Measurements from ENCODE around the gene CETP.
A peak's percentile ranks its signal among the peaks of the same experiment; 100 is the strongest.

The CETP gene

DNA sequence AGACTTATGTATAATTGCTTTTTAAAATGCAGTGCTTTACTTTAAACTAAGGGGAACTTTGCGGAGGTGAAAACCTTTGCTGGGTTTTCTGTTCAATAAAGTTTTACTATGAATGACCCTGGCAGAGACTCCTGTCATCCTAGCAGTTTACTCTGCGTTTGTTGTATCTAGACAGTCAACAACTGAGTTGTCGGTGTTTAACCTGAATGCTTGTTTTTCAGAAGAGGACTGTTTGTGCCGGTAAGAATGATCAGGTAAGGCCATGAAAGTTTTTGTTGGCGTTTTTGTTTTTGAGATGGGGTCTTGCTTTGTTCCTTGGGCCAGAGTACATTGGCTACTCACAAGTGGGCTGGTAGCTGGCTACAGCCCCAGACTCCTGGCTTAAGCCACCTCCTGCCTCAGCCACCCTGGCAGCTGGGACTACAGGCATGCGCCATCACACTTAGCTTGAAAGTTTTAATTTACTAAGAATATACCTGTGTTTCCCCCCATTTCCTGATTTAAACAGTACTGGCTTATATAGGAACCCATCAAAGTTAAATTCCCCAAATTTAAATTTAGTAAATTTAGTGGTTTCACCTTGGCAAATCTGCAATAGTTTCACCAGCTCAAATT is 17.9 kb upstream of the CETP start:
- H3K4me1 ChIP-seq, result peaks cover 3 to 26% (median 9%) of the 10 kb centered on the region in 4 donors
- no peak overlapping the region for H3K27ac ChIP-seq
- TF ChIP-seq, protein P1, sequence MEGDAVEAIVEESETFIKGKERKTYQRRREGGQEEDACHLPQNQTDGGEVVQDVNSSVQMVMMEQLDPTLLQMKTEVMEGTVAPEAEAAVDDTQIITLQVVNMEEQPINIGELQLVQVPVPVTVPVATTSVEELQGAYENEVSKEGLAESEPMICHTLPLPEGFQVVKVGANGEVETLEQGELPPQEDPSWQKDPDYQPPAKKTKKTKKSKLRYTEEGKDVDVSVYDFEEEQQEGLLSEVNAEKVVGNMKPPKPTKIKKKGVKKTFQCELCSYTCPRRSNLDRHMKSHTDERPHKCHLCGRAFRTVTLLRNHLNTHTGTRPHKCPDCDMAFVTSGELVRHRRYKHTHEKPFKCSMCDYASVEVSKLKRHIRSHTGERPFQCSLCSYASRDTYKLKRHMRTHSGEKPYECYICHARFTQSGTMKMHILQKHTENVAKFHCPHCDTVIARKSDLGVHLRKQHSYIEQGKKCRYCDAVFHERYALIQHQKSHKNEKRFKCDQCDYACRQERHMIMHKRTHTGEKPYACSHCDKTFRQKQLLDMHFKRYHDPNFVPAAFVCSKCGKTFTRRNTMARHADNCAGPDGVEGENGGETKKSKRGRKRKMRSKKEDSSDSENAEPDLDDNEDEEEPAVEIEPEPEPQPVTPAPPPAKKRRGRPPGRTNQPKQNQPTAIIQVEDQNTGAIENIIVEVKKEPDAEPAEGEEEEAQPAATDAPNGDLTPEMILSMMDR (IDR thresholded peaks at IDR 0.05), result no peak
- H3K4me3 ChIP-seq, result no peak overlapping the region
- no peaks in the 10 kb centered on the region for H3K9me3 ChIP-seq
- H3K36me3 ChIP-seq, result peaks cover 64 to 90% (median 75%) of the 10 kb centered on the region in 3 donors
- no peaks in the 10 kb centered on the region for H3K27me3 ChIP-seq
- intact Hi-C loops (cut with DNase I; ENCODE audit: low total_unique reads), result no loop called here
- peak in 1 of 2 donors; percentile 31 for DNase-seq

DNA sequence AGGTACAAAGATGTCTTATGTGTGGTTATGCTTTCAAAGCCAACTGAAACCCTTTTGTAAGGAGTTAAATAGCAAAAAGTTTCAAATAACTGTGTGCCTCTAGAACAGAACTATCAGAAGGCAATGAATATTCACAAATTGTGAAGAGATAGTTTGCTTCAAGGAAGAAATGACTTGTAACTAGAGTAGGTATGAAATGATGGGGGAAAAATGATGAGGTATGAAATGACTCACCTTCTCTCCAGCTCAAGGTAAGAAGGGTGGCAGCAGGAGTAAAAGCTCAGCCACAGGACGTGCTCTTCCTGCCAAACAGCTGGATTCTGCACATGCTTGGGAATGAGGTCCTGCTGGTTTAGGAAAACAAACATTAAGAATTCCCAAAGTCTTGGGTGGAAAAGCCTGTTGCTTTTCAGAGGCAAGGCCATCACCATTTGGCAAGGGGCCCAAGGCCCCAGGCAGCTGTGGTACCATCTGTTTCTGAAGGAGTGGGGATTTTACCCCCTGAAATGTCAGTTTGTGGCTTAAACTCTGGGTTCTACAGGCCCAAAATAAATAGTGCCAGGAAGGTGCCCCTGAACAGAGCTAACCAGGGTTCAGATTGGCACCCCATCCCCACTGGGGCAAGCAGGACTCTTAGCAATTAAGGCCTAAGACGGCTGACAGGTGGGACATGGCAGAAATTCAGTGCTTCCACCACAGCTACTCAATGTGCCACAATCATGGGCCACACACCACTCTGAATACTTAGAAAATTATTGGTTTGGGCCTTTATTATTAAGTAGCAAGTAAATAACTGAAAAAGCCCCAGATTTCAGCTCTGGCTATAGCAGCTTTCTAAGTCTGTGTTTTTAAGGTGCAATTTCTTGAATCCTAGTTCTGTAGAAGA is 16.6 kb upstream of the CETP start:
- Histone ChIP-seq H3K27ac (peak overlapping the region; percentile 26 to 28), H3K4me1 (peaks cover 3 to 26% (median 9%) of the 10 kb centered on the region in 4 donors), H3K36me3 (peaks cover 51 to 82% (median 62%) of the 10 kb centered on the region in 3 donors), H3K9me3 (no peaks in the 10 kb centered on the region), H3K27me3 (no peaks in the 10 kb centered on the region), H3K4me3 (no peak overlapping the region)
- peak in 1 of 2 donors; percentile 51 for DNase-seq
- intact Hi-C loops (cut with DNase I; ENCODE audit: low total_unique reads), result no loop called here
- TF ChIP-seq, protein P1 (IDR thresholded peaks at IDR 0.05), result no peak

DNA sequence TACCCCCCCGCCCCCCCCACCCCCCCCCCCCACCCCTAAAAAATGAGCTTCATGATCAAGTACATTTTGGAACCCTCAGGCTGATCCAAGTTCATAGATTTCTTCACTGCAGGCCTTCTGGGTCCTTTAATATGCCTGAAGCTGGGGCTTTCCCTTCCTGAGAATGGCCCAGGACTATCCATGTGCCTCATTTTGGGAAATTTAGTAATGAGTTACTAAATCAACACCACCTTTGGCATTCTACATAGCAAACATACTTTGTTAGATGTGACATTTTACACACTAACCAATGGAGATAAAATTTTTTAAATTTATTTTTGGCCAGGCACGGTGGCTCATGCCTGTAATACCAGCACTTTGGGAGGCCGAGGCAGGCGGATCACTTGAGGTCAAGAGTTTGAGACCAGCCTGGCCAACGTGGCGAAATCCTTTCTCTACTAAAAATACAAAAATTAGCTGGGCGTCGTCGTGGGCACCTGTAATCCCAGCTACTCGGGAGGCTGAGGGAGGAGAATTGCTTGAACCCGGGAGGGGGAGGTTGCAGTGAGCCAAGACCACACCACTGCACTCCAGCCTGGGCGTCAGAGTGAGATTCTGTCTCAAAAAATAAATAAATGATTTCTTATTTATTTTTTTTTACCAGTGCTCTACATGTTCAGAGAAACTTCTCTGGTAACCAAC is 15.8 kb upstream of the CETP start:
- DNase-seq, result peak in 1 of 2 donors; percentile 49
- TF ChIP-seq, protein P1 (IDR thresholded peaks at IDR 0.05), result no peak
- H3K27me3 ChIP-seq, result no peaks in the 10 kb centered on the region
- peak overlapping the region; percentile 26 to 28 for H3K27ac ChIP-seq
- H3K36me3 ChIP-seq, result peaks cover 43 to 74% (median 54%) of the 10 kb centered on the region in 3 donors
- H3K4me1 ChIP-seq, result peaks cover 3 to 26% (median 9%) of the 10 kb centered on the region in 4 donors
- intact Hi-C loops (cut with DNase I; ENCODE audit: low total_unique reads), result no loop called here
- no peaks in the 10 kb centered on the region for H3K9me3 ChIP-seq
- H3K4me3 ChIP-seq, result no peak overlapping the region

DNA sequence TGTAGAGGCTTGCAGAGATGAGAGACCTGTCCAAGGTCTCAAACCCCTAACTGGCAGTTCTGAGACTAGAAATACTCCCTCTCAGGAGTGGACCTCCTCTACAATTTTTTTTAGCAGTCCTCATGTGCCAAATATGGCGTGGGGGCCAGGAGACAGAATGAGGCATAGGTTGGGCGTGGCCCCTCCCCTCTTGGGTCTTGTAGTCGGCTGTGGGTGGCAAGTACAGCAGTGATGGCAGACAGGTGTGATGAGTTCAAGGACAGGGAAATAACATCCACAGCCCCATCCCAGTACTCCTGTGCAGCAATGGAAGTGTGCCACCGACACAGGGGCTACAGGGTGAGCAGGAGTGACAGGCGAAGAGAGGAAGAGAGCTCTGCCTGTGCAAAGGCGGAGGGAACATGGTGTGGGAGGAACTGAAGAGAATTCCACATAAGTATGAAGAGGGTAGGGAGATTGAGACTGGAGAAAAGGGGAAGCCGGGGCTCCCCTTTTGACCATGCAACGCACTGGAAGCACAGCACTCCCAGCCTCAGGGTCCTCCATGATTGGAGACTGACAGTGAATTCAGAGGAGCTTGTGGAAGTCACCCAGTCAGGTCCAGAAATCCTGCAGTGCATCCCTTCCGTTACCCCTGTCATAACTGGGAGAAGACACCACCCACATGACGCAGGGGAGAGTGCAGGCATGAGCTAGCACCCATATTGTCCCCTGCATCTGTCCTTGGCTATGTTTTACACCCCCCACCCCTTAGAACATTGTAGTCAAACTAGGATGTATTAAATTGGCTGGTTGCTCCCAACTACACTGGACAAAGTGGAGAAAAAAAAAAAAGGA is 14.8 kb upstream of the CETP start:
- H3K4me1 ChIP-seq, result peaks cover 3 to 26% (median 9%) of the 10 kb centered on the region in 4 donors
- H3K9me3 ChIP-seq, result no peaks in the 10 kb centered on the region
- intact Hi-C loops (cut with DNase I; ENCODE audit: low total_unique reads), result no loop called here
- H3K27me3 ChIP-seq, result no peaks in the 10 kb centered on the region
- H3K36me3 ChIP-seq, result peaks cover 33 to 64% (median 44%) of the 10 kb centered on the region in 3 donors
- peak overlapping the region in 1 of 2 donors; percentile 28 for H3K27ac ChIP-seq
- DNase-seq, result peak in 1 of 2 donors; percentile 65
- H3K4me3 ChIP-seq, result no peak overlapping the region
- TF ChIP-seq, protein P1 (IDR thresholded peaks at IDR 0.05), result no peak

GRCh38 chr16:56947604-56947995 is 14.2 kb upstream of the CETP start:
- no peak overlapping the region for H3K27ac ChIP-seq
- H3K9me3 ChIP-seq, result no peaks in the 10 kb centered on the region
- H3K4me3 ChIP-seq, result no peak overlapping the region
- intact Hi-C loops (cut with DNase I; ENCODE audit: low total_unique reads), result no loop called here
- TF ChIP-seq, protein P1 (IDR thresholded peaks at IDR 0.05), result no peak
- H3K27me3 ChIP-seq, result no peaks in the 10 kb centered on the region
- peaks cover 27 to 58% (median 38%) of the 10 kb centered on the region in 3 donors for H3K36me3 ChIP-seq
- peak in 1 of 2 donors; percentile 19 for DNase-seq
- H3K4me1 ChIP-seq, result peaks cover 3 to 26% (median 9%) of the 10 kb centered on the region in 4 donors
